GM12872 (cell line): ENCODE results near the gene HECW1.

Experiments
- TF ChIP-seq, protein P1 (sequence below): IDR thresholded peaks from 3 replicates; pipeline ENCODE4 v1.5.1; 2011; ENCODE audit warnings: low read depth, mild to moderate bottlenecking, low read length, moderate library complexity; ENCODE audit not compliant: insufficient read depth

HECW1 gene

DNA sequence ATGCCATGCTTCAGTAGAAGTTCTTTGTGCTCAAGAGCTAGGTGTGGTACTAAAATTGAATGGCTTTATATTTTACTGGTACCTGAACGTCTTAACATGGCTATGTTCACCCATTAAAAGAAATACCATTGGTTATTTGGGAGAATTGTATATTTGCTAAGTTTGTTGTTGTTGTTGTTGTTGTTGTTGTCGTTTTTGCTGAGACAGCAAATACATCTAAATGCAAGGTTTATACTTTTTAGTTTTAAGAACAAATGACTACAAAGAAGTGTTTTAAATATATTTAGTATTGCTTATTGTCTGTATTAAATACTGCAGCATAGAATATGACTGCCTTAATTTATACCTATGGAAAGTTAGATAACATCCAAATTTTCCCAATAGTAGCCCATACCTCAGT is 66.9 kb downstream of the HECW1 start:
- TF ChIP-seq, protein P1, sequence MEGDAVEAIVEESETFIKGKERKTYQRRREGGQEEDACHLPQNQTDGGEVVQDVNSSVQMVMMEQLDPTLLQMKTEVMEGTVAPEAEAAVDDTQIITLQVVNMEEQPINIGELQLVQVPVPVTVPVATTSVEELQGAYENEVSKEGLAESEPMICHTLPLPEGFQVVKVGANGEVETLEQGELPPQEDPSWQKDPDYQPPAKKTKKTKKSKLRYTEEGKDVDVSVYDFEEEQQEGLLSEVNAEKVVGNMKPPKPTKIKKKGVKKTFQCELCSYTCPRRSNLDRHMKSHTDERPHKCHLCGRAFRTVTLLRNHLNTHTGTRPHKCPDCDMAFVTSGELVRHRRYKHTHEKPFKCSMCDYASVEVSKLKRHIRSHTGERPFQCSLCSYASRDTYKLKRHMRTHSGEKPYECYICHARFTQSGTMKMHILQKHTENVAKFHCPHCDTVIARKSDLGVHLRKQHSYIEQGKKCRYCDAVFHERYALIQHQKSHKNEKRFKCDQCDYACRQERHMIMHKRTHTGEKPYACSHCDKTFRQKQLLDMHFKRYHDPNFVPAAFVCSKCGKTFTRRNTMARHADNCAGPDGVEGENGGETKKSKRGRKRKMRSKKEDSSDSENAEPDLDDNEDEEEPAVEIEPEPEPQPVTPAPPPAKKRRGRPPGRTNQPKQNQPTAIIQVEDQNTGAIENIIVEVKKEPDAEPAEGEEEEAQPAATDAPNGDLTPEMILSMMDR, result no peak

DNA sequence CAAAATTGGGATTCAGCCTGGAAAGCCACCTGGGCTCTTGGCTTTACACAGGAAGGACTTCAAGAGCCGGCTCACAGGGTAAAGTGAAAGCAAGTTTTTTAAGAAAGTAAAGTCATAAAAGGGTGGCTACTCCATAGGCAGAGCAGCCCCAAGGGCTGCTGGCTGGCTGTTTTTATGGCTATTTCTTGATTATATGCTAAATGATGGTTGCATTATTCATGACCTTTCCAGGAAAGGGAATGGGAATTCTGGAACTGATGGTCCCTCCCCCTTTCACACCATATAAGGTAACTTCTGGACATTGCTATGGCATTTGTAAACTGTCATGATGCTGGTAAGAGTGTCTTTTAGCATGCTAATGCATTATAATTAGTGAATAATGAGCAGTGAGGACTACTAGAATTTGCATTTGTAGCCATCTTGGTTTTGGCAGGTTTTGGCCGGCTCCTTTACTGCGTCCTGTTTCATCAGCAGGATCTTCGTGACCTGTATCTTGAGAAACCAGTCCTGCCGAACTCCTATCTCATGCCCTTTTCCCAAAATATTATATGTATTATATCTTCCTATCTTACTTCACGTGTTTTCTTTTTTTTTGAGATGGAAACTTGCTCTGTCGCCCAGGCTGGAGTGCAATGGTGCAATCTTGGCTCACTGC is 80.5 kb downstream of the HECW1 start:
- TF ChIP-seq, protein P1, result no peak

DNA sequence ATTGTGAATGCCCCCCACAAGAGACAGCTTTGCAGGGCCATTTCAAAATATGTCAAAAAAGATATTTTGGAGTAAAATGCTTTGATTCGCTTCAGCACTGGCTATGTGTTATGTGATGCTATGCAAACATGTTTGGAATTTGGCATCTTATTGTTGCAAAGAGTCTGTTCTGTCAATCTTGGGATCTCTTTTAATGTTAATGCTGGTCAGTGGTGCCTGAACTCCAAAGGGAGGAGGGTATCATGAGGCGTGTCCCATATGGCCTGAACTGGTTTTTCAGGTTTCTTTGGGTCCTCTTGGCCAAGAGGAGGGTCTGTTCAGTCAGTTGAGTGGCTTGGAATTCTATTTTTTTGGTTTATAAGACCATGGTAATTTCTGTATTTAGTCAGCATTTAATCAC is 81.4 kb downstream of the HECW1 start:
- TF ChIP-seq, protein P1, result no peak

DNA sequence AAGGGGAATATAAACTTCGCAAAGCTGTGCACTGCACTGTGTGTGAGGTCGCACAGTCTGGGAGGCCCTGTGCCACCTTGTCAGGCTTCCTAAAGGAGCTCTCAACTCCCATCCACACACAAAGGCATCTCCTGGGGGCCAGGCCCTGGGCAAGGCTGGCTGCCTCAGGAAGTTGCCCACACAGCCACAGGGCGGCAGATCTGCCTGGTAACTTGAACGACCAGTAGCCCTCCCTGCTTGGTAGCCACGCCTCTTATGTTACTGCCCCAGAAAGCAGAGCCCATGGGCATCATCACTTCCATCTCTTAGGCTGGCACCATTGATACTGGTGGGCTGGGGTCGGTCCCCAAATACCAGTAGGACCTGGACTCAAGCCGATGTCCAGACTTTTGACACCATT is 82.8 kb downstream of the HECW1 start:
- TF ChIP-seq, protein P1, result no peak

DNA sequence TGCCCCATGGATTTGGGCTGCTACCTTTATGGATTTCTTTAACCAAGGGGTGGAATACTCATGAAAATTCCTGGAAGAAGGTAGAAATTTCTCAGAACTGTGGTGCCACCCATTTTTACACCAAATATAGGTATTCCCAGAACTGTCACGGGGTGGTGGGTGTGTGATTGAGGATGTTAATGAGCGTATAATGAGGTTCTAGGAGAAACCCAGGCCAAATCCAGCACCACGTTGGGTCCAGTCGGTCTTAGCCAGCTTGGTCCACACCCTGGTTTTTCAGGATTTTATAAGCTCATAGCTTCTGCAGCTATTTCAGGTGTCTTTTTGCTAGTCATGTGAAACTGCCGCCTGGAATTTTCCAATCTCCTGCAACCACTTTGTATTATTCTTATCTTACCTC is 83.3 kb downstream of the HECW1 start:
- TF ChIP-seq, protein P1, result no peak

DNA sequence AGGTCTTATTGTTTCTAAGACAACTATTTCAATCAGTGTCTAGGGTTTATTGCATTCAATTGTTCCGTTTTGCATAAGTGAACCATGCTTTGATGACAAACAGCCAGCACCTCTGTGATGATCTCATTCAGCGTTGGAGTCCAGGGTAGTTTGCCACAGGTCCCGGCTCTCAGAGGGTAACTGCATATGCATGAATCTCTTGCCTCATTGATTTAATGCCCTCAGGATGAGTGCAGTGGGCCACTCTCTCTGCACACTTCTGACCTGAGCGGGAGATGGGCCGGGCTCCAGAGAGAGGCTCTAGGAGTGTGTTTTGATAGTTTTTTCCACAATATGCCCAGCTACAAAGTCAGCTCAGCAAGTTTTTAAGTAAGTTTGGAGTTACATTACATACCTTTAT is 83.9 kb downstream of the HECW1 start:
- TF ChIP-seq, protein P1, result no peak

DNA sequence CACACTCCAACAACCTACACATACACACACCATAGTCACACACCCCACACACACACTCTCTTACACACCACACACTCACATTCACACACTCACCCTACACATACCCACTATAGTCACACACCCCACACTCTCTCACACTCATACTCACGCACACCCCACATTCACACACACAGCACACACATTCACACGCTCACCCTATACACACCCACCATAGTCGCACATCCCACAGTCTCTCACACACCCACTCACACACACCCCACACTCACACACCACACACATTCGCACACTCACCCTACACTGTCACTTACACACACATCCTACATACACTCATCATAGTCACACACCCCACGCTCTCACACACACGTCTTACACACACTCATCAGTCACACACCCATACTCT is 85.6 kb downstream of the HECW1 start:
- TF ChIP-seq, protein P1, result no peak
